GM11168 (cell line): ENCODE data around the gene LEFTY2.
"Not testable (repeated sequence)": the region's sequence is repeated elsewhere in the genome, so short reads cannot be mapped to it uniquely, and the experiment has no call there.

Experiments
- in situ Hi-C: fragments of 300-500 bp; cut with MboI; formaldehyde crosslinking; loops from one replicate; pipeline ENCODE4 v1.12.0; 2022; ENCODE audit warnings: low sequenced_read_pairs; ENCODE audit not compliant: unreplicated experiment

The LEFTY2 gene

GRCh38 chr1:225941187-225941941 is at the start of gene LEFTY2:
LEFTY2 (minus strand) TSS chr1:225941220; CDS start chr1:225941140, 80 bp downstream.
- in situ Hi-C loops = no loop called here

GRCh38 chr1:225987491-225988316 is 46.7 kb upstream of the LEFTY2 start:
- in situ Hi-C loops = no loop called here

- in situ Hi-C loops = no loop called here
Observed at GRCh38 chr1:225981714-225982113, 40.7 kb upstream of the LEFTY2 start.

- in situ Hi-C loops = no loop called here
Observed at GRCh38 chr1:225980005-225980836, 39.2 kb upstream of the LEFTY2 start.

- in situ Hi-C loops = no loop called here
Observed at GRCh38 chr1:225979421-225979820, 38.4 kb upstream of the LEFTY2 start.

DNA sequence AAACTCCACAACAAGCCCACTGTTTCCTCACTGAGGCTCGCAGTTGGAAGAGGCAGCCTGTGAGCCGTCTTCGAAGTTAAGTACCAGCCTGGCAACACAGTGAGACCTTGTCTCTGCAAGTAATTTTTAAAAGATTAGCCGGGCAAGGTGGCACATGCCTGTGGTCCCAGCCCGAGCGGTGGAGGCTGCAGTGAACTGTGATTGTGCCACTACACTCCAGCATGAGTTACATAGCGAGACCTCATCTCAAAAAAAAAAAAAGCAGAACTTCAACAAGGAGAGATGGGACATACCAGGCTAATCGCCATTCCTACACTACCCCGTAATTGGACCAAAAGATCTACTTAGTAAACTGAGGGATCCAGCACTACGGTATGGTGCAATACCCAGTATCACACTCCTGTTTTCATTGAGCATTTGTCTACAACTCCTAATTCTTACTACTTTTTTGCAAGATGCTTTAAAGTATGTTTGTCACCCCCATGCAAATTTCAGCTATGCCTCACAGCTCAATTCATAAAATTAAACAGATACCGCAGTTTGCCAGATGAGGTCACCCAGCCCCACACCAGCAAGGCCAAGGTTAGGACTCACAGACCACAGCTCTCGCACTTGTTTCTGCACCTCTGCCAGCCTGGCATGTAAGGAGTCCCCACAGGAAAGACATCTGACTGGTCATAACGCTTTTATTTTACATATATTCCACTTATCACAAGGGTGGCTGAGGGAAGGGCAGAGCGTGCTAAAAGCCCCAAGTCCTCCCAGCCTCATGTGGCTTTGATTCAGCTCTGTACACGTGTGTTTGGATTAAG is 37.1 kb upstream of the LEFTY2 start:
- in situ Hi-C loops = no loop called here

DNA sequence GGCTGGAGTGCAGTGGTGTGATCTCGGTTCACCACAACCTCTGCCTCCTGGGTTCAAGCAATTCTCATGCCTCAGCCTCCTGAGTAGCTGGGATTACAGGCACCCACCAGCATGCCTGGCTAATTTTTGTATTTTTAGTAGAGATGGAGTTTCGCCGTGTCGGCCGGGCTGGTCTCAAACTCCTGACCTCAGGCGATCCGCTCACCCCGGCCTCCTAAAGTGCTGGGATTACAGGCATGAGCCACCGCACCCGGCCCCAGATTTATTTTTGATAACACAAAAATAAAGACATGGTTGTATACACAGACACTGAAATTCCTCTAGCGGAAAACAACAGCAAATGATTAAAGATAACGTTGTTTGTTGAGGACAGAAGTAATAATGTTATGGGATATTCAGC is 34.1 kb upstream of the LEFTY2 start:
- in situ Hi-C loops = not testable (repeated sequence)

GRCh38 chr1:225974454-225974853 is 33.4 kb upstream of the LEFTY2 start:
- in situ Hi-C loops = no loop called here

- in situ Hi-C loops = no loop called here
Observed at GRCh38 chr1:225973158-225973557, 32.1 kb upstream of the LEFTY2 start.

DNA sequence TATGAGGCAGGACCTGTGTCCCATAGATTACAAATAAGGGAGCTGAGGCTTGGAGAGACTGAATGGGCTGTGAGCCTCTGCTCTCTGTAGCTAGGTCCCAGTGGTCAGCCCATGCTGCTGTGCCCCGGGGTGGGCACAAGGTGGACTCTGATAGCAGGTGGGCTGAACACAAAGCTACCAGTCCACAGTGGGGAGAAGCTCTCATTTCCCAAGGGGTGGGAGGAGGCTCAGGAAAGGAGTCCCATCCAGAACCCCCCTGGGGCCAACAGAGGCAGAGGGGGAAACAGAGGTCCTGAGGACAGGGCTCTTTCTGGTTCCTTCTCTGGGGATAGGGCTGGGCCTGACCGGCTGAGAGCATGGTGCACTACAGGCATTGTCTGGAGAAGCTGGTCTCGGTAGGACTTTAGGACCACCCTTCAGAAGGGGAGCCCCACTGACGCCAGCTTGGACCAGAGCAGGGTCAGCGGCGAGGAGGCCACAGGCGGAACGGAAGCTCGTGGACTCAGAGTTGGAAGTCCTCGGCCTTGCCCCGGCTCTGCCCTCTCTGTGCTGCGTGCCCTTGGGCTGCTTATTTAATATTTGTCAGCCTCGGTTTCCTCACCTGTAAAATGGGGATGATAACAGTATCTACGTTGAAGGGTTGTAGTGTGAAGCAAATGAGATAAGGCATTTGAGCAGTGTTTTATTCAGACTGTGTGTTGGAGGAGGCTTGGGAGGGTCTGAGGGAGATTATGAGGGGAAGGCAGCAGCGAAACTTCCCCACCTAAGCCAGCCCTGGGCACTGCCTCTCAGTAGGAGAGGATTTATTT is 31.5 kb upstream of the LEFTY2 start:
- in situ Hi-C loops = no loop called here

GRCh38 chr1:225970592-225971157 is 29.7 kb upstream of the LEFTY2 start:
- in situ Hi-C loops = not testable (repeated sequence)

GRCh38 chr1:225969751-225970150 is 28.7 kb upstream of the LEFTY2 start:
- in situ Hi-C loops = loop anchor here (10.0 kb wide), 1 partner anchor 485 kb away; no protein-coding TSS in a partner anchor

- in situ Hi-C loops = loop anchor here (10.0 kb wide), 1 partner anchor 480 kb away; no protein-coding TSS in a partner anchor
Observed at GRCh38 chr1:225965231-225965630, 24.2 kb upstream of the LEFTY2 start.

GRCh38 chr1:225963735-225964530 is 22.9 kb upstream of the LEFTY2 start:
- in situ Hi-C loops = loop anchor here (10.0 kb wide), 1 partner anchor 479 kb away; no protein-coding TSS in a partner anchor

DNA sequence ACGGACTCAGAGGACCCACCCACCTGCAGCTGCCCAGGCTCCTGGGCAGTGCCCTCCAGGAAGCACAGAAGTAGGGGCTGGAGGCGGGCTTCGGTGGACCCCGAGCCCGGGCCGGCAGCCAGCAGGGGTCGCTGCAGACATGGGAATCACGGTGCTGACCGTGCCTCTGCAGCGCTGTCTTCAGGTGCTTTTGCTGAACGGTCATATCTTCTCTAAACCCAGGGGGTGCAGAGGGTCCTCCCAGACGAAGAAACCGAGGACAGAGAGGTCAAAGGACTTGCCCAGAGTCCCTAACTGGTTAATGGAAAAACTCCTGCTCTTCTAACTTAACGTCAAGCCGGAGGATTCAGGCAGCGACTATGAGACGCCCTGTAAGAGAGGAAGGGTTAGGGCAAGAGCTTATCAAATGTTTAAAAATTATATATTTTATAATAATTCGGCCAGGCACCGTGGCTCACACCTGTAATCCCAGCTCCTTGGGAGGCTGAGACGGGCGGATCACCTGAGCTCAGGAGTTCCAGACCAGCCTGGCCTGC is 21.5 kb upstream of the LEFTY2 start:
- in situ Hi-C loops = loop anchor here (10.0 kb wide), 1 partner anchor 478 kb away; no protein-coding TSS in a partner anchor

DNA sequence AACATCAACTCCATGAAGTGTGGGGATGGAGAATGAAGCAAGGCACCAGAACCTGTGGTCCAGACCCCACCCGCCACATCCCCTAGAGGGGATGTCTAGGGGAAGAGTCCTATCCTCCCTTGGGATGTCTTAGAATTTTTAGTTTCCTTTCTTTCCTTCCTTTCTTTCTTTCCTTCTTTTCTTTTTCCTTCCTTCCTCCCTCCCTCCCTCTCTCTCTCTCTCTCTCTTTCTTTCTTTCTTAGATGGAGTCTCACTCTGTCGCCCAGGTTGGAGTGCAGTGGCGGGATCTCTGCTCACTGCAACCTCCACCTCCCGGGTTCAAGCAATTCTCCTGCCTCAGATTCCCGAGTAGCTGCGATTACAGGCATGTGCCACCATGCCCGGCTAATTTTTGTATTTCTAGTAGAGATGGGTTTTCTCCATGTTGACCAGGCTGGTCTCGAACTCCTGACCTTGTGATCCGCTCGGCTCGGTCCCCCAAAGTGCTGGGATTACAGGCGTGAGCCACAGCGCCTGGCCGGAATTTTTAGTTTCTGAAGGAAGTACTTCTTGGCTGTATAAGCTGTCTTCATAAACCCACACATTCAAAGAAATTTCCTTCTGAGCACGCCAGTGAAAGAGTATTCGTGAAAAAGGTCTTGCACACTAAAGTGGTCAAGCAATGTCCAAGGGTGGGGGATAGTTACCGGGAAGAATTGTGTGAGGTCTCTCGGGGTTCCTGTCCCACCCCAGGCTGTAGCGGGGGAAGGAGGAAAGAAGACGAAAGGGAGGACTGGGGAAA is 20.8 kb upstream of the LEFTY2 start:
- in situ Hi-C loops = loop anchor here (10.0 kb wide), 1 partner anchor 477 kb away; no protein-coding TSS in a partner anchor
